GM23248 (cell line): ENCODE measurements around the gene POPDC3.

Experiments
- EZH2 ChIP-seq: fragments of 200-600 bp; sonication (generic); IDR thresholded peaks from 2 replicates; pipeline ENCODE4 v1.6.1; 2018; ENCODE audit warnings: antibody characterized with exemption, mild to moderate bottlenecking; ENCODE audit not compliant: insufficient read depth, poor library complexity, severe bottlenecking
- EZH2phosphoT487 ChIP-seq: fragments of 200-600 bp; sonication (generic); IDR thresholded peaks from 2 replicates; pipeline ENCODE4 v1.6.1; 2018; ENCODE audit warnings: antibody characterized with exemption, moderate library complexity, mild to moderate bottlenecking, low read depth; ENCODE audit not compliant: insufficient read depth

GRCh38 chr6:105189026-105189820 lies 9.4 kb upstream of the POPDC3 start:
- no peak for TF ChIP-seq EZH2
- TF ChIP-seq EZH2phosphoT487: no peak
